ENCODE results near the gene MKNK2. TPM values are rescaled to one million over a fixed set of nuclear protein-coding genes. Genes with fewer than 3 reads are reported as not detected.
"Not testable (repeated sequence)": the region's sequence is repeated elsewhere in the genome, so short reads cannot be mapped to it uniquely, and the experiment has no call there.

Gene MKNK2
- total RNA-seq, 4 donors from 2014 or later: 113 to 267 (median 193) TPM

DNA sequence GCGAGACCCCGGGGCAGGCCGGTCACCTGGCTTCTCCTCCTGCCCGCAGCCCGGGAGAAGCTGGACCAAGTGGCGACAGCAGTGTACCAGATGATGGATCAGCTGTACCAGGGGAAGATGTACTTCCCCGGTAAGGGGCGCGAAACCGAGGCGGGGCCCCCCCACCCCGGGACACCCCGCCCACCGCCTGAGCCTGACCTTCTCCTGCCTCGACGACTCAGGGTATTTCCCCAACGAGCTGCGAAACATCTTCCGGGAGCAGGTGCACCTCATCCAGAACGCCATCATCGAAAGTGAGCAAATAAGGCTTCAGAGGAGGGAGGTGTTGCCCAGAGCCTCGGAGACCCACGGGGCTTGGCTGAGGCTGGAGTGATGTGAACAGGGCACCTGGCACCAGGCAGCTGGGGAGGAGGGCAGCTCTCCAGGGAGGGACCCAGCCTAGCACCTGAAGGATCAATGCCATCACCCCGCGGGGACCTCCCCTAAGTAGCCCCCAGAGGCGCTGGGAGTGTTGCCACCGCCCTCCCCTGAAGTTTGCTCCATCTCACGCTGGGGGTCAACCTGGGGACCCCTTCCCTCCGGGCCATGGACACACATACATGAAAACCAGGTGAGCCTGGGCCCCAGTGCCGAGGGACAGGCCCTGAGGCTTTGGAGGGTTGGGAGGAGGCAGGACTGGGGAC lies 46.3 kb upstream of the MKNK2 start:
- H3K4me1 ChIP-seq: peaks cover 30 to 53% (median 47%) of the 10 kb centered on the region in 4 donors

DNA sequence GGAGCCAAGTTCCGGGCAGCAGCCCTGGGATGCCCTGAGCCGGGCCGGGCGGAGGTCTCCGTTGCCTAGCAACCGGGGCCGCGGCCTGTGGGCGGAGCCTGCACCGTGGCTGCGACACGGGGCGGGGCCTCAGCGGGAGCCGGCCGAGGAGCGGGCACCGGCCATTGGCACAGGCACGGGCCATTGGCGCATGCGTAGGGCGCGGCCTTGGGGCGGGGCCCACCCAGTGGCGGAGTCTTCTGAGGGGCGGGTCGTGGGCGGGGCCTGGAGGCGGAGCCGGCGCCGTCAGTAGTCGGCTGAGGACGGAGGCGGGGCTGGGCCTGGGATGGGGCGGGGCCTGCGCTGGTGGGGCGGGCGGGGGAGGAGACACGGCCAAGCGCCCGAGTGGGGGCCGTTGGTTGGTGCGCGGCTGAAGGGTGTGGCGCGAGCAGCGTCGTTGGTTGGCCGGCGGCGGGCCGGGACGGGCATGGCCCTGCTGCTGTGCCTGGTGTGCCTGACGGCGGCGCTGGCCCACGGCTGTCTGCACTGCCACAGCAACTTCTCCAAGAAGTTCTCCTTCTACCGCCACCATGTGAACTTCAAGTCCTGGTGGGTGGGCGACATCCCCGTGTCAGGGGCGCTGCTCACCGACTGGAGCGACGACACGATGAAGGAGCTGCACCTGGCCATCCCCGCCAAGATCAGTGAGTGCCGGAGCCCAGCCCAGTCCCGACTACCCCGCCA lies 45.6 kb upstream of the MKNK2 start, which contains the start of gene IZUMO4:
IZUMO4 (plus strand) TSS at position 436 of the 723 bp plus-strand sequence; CDS start at position 467, 31 bp downstream.
- H3K27ac ChIP-seq (replicated peaks in 1 of 4): peak within 1 kb of the TSS; percentile 91 to 99 (median 94)
- H3K4me3 ChIP-seq: peak within 1 kb of the TSS; percentile 69 to 83 (median 78)
- H3K36me3 ChIP-seq: peaks cover 19 to 35% (median 32%) of the 10 kb centered on the region in 4 donors
- TF ChIP-seq POLR2AphosphoS5 (IDR thresholded peaks at IDR 0.05) (peak; percentile 34 to 49), POLR2A (IDR thresholded peaks at IDR 0.05; ENCODE audit: low read depth) (no peak), EP300 (IDR thresholded peaks at IDR 0.05) (no peak)
- TF ChIP-seq, protein P1, sequence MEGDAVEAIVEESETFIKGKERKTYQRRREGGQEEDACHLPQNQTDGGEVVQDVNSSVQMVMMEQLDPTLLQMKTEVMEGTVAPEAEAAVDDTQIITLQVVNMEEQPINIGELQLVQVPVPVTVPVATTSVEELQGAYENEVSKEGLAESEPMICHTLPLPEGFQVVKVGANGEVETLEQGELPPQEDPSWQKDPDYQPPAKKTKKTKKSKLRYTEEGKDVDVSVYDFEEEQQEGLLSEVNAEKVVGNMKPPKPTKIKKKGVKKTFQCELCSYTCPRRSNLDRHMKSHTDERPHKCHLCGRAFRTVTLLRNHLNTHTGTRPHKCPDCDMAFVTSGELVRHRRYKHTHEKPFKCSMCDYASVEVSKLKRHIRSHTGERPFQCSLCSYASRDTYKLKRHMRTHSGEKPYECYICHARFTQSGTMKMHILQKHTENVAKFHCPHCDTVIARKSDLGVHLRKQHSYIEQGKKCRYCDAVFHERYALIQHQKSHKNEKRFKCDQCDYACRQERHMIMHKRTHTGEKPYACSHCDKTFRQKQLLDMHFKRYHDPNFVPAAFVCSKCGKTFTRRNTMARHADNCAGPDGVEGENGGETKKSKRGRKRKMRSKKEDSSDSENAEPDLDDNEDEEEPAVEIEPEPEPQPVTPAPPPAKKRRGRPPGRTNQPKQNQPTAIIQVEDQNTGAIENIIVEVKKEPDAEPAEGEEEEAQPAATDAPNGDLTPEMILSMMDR (IDR thresholded peaks at IDR 0.05): peak; percentile 33 to 62 (median 40)
- DNase-seq (ENCODE audit: extremely low spot score): peak; percentile 99
- no peaks in the 10 kb centered on the region for H3K27me3 ChIP-seq
- intact Hi-C loops (cut with DNase I): no loop called here
- H3K9me3 ChIP-seq: no peaks in the 10 kb centered on the region
- H3K4me1 ChIP-seq: peaks cover 35 to 60% (median 54%) of the 10 kb centered on the region in 4 donors
- WGBS: 0% methylated on average over 7 of the region's 70 CpGs

More for the DNA sequence above, 46.3 kb upstream of the MKNK2 start:
- Histone ChIP-seq H3K36me3 (peaks cover 26 to 42% (median 39%) of the 10 kb centered on the region in 4 donors), H3K9me3 (no peaks in the 10 kb centered on the region), H3K4me3 (peak overlapping the region; percentile 62 to 83 (median 72)), H3K27ac (replicated peaks in 1 of 4) (peak overlapping the region; percentile 69 to 99 (median 80)), H3K27me3 (no peaks in the 10 kb centered on the region)
- DNase-seq (ENCODE audit: extremely low spot score): no peak
- TF ChIP-seq, protein P1 (IDR thresholded peaks at IDR 0.05): no peak
- TF ChIP-seq EP300 (IDR thresholded peaks at IDR 0.05) (no peak), POLR2A (IDR thresholded peaks at IDR 0.05; ENCODE audit: low read depth) (no peak), POLR2AphosphoS5 (IDR thresholded peaks at IDR 0.05) (no peak)
- 27% methylated on average over 7 of the region's 30 CpGs for WGBS
- intact Hi-C loops (cut with DNase I): no loop called here

DNA sequence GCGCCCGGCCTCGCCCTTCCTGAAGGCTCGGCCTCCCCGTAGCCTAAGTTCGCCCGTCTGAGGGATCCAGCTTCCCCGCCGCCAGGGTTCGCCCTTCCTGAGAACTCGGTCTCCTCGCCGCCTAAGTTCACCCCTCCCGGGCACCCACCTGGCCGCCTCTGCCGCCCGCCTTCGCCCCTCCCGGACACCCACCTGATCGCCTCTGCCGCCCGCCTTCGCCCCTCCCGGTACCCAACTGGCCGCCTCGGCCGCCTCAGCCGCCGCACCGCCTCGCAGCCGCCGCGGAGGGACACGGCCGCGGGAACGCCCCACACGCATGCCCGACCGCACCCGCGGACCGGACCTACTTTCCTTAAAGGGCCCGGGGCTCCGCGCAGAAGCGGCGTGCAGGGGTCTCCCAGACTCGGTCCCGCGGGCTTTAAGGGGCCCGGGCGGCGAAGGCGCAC lies 45.0 kb upstream of the MKNK2 start, which contains the start of gene MOB3A:
MOB3A (minus strand) TSS at position 293 of the 446 bp plus-strand sequence. CDS start 17,766 bp downstream, outside the sequence.
- no peaks in the 10 kb centered on the region for H3K9me3 ChIP-seq
- peak; percentile 97 for DNase-seq (ENCODE audit: extremely low spot score)
- 1% methylated on average over 14 of the region's 56 CpGs for WGBS
- TF ChIP-seq POLR2AphosphoS5 (IDR thresholded peaks at IDR 0.05) (peak; percentile 85 to 95), POLR2A (IDR thresholded peaks at IDR 0.05; ENCODE audit: low read depth) (peak; percentile 84), EP300 (IDR thresholded peaks at IDR 0.05) (no peak)
- TF ChIP-seq, protein P1 (IDR thresholded peaks at IDR 0.05): peak; percentile 44 to 60 (median 53)
- H3K4me1 ChIP-seq: peaks cover 40 to 65% (median 60%) of the 10 kb centered on the region in 4 donors
- H3K4me3 ChIP-seq: peak within 1 kb of the TSS; percentile 69 to 83 (median 78)
- intact Hi-C loops (cut with DNase I): no loop called here
- peak within 1 kb of the TSS; percentile 91 to 99 (median 94) for H3K27ac ChIP-seq (replicated peaks in 1 of 4)
- H3K27me3 ChIP-seq: no peaks in the 10 kb centered on the region
- peaks cover 13 to 29% (median 26%) of the 10 kb centered on the region in 4 donors for H3K36me3 ChIP-seq

DNA sequence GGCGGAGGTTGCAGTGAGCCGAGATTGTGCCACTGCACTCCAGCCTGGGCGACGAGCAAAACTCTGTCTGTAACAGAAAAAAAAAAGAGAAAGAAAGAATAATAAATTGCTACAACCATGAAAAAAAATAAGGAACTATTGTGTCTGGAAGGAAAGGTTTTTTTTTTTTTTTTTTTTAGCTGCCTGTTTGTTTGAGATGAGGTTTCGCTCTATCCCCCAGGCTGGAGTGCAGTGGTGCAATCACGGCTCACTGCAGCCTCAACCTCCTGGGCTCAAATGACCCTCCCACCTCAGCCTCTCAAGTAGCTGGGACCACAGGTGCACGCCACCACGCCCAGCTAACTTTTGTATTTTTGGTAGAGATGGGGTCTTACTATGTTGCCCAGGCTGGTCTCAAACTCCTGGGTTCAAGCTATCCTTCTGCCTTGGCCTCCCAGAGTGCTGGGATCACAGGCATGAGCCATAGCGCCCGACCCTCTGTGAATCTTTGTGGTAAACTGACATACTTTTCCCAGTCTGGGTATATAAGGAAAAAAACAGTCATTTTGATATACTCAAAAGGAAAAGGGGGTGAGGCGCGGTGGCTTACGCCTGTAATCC lies 41.0 kb upstream of the MKNK2 start:
- intact Hi-C loops (cut with DNase I); H3K9me3 ChIP-seq; H3K36me3 ChIP-seq; DNase-seq (ENCODE audit: extremely low spot score); H3K4me3 ChIP-seq; H3K27me3 ChIP-seq: not testable (repeated sequence)
- peak overlapping the region; percentile 91 to 99 (median 94) for H3K27ac ChIP-seq (replicated peaks in 1 of 4)
- peaks cover 52 to 89% (median 89%) of the 10 kb centered on the region in 4 donors for H3K4me1 ChIP-seq
- 91% methylated on average over 13 of the region's 13 CpGs for WGBS
